GM10847 (cell line): ENCODE results near the gene RRP12.

ENCODE experiments used
- POLR2A ChIP-seq: IDR thresholded peaks from 2 replicates; pipeline ENCODE4 v1.6.1; 2011; ENCODE audit not compliant: insufficient read length; ENCODE audit errors: extremely low read depth

Gene RRP12

GRCh38 chr10:97333601-97334369, 67.4 kb downstream of the RRP12 start:
- TF ChIP-seq POLR2A, result no peak

GRCh38 chr10:97333351-97333600, 67.9 kb downstream of the RRP12 start:
- no peak for TF ChIP-seq POLR2A

GRCh38 chr10:97332591-97333350, 68.4 kb downstream of the RRP12 start:
- TF ChIP-seq POLR2A, result no peak

- TF ChIP-seq POLR2A, result no peak
Measured at GRCh38 chr10:97331153-97331703, 69.9 kb downstream of the RRP12 start.

- no peak for TF ChIP-seq POLR2A
Measured at GRCh38 chr10:97329766-97330165, 71.4 kb downstream of the RRP12 start.

GRCh38 chr10:97328646-97329453, 72.3 kb downstream of the RRP12 start:
- no peak for TF ChIP-seq POLR2A

- TF ChIP-seq POLR2A, result no peak
Measured at GRCh38 chr10:97327348-97328294, 73.5 kb downstream of the RRP12 start.

- no peak for TF ChIP-seq POLR2A
Measured at GRCh38 chr10:97325754-97326153, 75.4 kb downstream of the RRP12 start.

- TF ChIP-seq POLR2A, result no peak
Measured at GRCh38 chr10:97323501-97323900, 77.6 kb downstream of the RRP12 start.

- TF ChIP-seq POLR2A, result no peak
Measured at GRCh38 chr10:97321804-97322190, 79.3 kb downstream of the RRP12 start.

GRCh38 chr10:97321032-97321803, 79.9 kb downstream of the RRP12 start:
- no peak for TF ChIP-seq POLR2A

- no peak for TF ChIP-seq POLR2A
Measured at GRCh38 chr10:97320480-97321031, 80.6 kb downstream of the RRP12 start.

- TF ChIP-seq POLR2A, result no peak
Measured at GRCh38 chr10:97319671-97320479, 81.3 kb downstream of the RRP12 start.
